Kidney (tissue), 14 donors: ENCODE data around the gene CTRB1. TPM values are rescaled to one million over a fixed set of nuclear protein-coding genes. Genes with fewer than 3 reads are reported as not detected.

Source experiments
- DNase-seq, 5 donors: peaks; one replicate each; pipeline ENCODE4 v3.0.0-alpha.2; 2013 to 2020
- FAIRE-seq: peaks from 2 replicates; lab custom pipeline; 2012; peaks lifted over from hg19 to GRCh38; lab: Jason Lieb, UNC
- H3K27ac ChIP-seq, 2 donors: one replicate each; pipeline ENCODE4 v1.7.0; 2013; ENCODE audit warnings: low read depth in 2 of 2, low read length in 2 of 2, inconsistent platforms in 1 of 2
- H3K27me3 ChIP-seq: one replicate; pipeline ENCODE4 v1.7.1; 2013; ENCODE audit warnings: low read length, inconsistent platforms; ENCODE audit not compliant: control insufficient read depth, insufficient read depth
- H3K36me3 ChIP-seq, 3 donors: one replicate each; pipeline versions ENCODE4 v1.7.0 to v1.7.1; 2013; ENCODE audit warnings: low read length in 3 of 3, control low read depth in 1 of 3, inconsistent platforms in 1 of 3; ENCODE audit not compliant: insufficient read depth in 3 of 3, control insufficient read depth in 2 of 3
- H3K4me1 ChIP-seq, 3 donors: one replicate each; pipeline versions ENCODE4 v1.7.0 to v1.7.1; 2013; ENCODE audit warnings: low read length in 3 of 3, inconsistent platforms in 1 of 3, low read depth in 1 of 3; ENCODE audit not compliant: control insufficient read depth in 2 of 3, insufficient read depth in 2 of 3
- H3K4me3 ChIP-seq, 3 donors: one replicate each; pipeline versions ENCODE4 v1.7.0 to v1.8.1; 2013; ENCODE audit warnings: low read length in 3 of 3, control low read depth in 1 of 3, inconsistent platforms in 1 of 3
- H3K9ac ChIP-seq, 3 donors: one replicate each; pipeline versions ENCODE4 v1.7.0 to v1.7.1; 2013; ENCODE audit warnings: low read length in 3 of 3, control low read depth in 1 of 3, inconsistent platforms in 1 of 3
- H3K9me3 ChIP-seq, 3 donors: one replicate each; pipeline versions ENCODE4 v1.7.0 to v1.7.1; 2013; ENCODE audit warnings: low read length in 3 of 3, control low read depth in 1 of 3, inconsistent platforms in 1 of 3; ENCODE audit not compliant: control insufficient read depth in 2 of 3, insufficient read depth in 1 of 3
- CTCF ChIP-seq: IDR thresholded peaks from 3 replicates; pipeline ENCODE4 v1.5.1; 2012; ENCODE audit warnings: mild to moderate bottlenecking, moderate library complexity, borderline replicate concordance; ENCODE audit not compliant: insufficient read depth; ENCODE audit errors: extremely low read depth
- intact Hi-C: fragments of 100-400 bp; cut with DNase I; formaldehyde crosslinking; loops from one replicate; pipeline ENCODE4 v1.11.1; 2022
- polyA plus RNA-seq: library from polyadenylated mRNA; stranded (reverse); fragments of 350-450 nt; fragmentation: Illumina TruSeq; extraction: RNeasy Lipid Tissue Mini Kit (QIAGEN cat#74804); gene quantifications from one replicate; pipeline ENCODE4 v1.2.3, GENCODE V29; 2014; ENCODE audit warnings: low read depth, low replicate concordance; ENCODE audit not compliant: insufficient read depth
- total RNA-seq: library from RNA; stranded (reverse); fragmentation: NEBNext Ultra II Directional; extraction: Animal tissue kit (Norgen Biotek cat#: 25700); gene quantifications from one replicate; pipeline ENCODE4 v1.2.1, GENCODE V29; 2021
- donor health status: control.
- donor health status: control.
- donor health status: control.
- donor health status: control.
- donor health status: control.
- donor health status: DM: yes; HTN: yes; CAD: no.
- donor health status: Normal renal cell carcinoma (clear cell type).

Gene CTRB1
- total and polyA plus RNA-seq, 2 donors from 2014 or later: not detected

GRCh38 chr16:75247249-75247648 is 28.5 kb downstream of the CTRB1 start:
- TF ChIP-seq CTCF: no peak
- Histone ChIP-seq H3K4me3 (peak overlapping the region in 1 of 3 donors; percentile 84), H3K36me3 (peaks cover 0 to 6% (median 4%) of the 10 kb centered on the region in 3 donors), H3K27ac (peak overlapping the region; percentile 93 to 97), H3K27me3 (no peaks in the 10 kb centered on the region), H3K9ac (peak overlapping the region in 1 of 3 donors; percentile 91), H3K9me3 (no peaks in the 10 kb centered on the region), H3K4me1 (peaks cover 0 to 68% (median 63%) of the 10 kb centered on the region in 3 donors)
- DNase-seq (no peak), FAIRE-seq (no peak)
- intact Hi-C loops: no loop called here

GRCh38 chr16:75248142-75248535 is 29.4 kb downstream of the CTRB1 start:
- TF ChIP-seq CTCF: no peak
- Histone ChIP-seq H3K4me1 (peaks cover 0 to 75% (median 72%) of the 10 kb centered on the region in 3 donors), H3K9me3 (no peaks in the 10 kb centered on the region), H3K27ac (peak overlapping the region; percentile 93 to 97), H3K9ac (peak overlapping the region in 1 of 3 donors; percentile 91), H3K36me3 (peaks cover 0 to 4% (median 2%) of the 10 kb centered on the region in 3 donors), H3K4me3 (peak overlapping the region in 1 of 3 donors; percentile 84), H3K27me3 (no peaks in the 10 kb centered on the region)
- FAIRE-seq: no peak
- intact Hi-C loops: no loop called here
- DNase-seq: no peak

GRCh38 chr16:75248536-75249380 is 30.0 kb downstream of the CTRB1 start:
- Histone ChIP-seq H3K9ac (peak overlapping the region in 2 of 3 donors; percentile 39 to 91), H3K4me3 (peak overlapping the region in 2 of 3 donors; percentile 49 to 84), H3K4me1 (peaks cover 0 to 77% (median 76%) of the 10 kb centered on the region in 3 donors), H3K27ac (peak overlapping the region; percentile 93 to 97), H3K27me3 (no peaks in the 10 kb centered on the region), H3K36me3 (peaks cover 0 to 4% (median 0%) of the 10 kb centered on the region in 3 donors), H3K9me3 (no peaks in the 10 kb centered on the region)
- FAIRE-seq: no peak
- DNase-seq: peak in 1 of 5 donors; percentile 81
- no peak for TF ChIP-seq CTCF
- intact Hi-C loops: no loop called here
